ENCODE data around the gene PEX5L. TPM values are rescaled to one million over a fixed set of nuclear protein-coding genes. Genes with fewer than 3 reads are reported as not detected.

The PEX5L gene
- total and polyA plus RNA-seq, 4 experiments from 2014 or later: 0.06 TPM; not detected in 3

DNA sequence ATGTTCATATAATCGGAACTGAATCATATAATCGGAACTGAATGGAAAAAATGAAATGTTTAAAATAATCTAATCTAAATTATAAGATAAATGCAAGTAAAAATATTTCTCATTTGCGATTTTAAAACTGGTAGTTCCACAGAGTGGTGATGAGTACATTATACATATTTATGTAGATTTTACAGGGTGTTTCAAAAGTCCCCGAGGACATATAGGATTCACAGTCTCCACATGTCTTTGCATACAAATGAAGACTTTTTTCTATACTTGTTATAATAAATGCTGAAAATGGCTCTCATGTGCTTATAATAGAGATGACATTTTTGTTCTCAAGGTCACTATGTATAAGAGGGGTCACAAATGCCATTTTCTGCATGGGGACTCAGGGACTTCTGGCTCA lies 139.5 kb downstream of the PEX5L start:
- ChIA-PET CTCF (ENCODE audit: partially characterized antibody) (no interaction called here), POLR2A (ENCODE audit: partially characterized antibody) (no interaction called here)
- Histone ChIP-seq H3K9me3 (ENCODE audit: control insufficient read depth in 1 of 2, low read length in 2 of 2) (no peaks in the 10 kb centered on the region), H3K27ac (ENCODE audit: low read depth, low read length) (no peak overlapping the region), H3K36me3 (ENCODE audit: insufficient read depth, low read length) (no peaks in the 10 kb centered on the region), H3K4me3 (ENCODE audit: low read length in 2 of 2) (no peak overlapping the region), H3K4me1 (ENCODE audit: insufficient read depth, low read length) (no peaks in the 10 kb centered on the region), H3K27me3 (ENCODE audit: insufficient read depth, low read length) (no peaks in the 10 kb centered on the region)
- Mint-ChIP-seq H3K27me3 (peaks cover 1 to 9% of the 10 kb centered on the region in 2 donors), H3K36me3 (no peaks in the 10 kb centered on the region), H3K4me3 (no peak overlapping the region), H3K9me3 (no peaks in the 10 kb centered on the region), H3K4me1 (no peaks in the 10 kb centered on the region), H3K27ac (no peak overlapping the region)
- DNase-seq: no peak
- intact Hi-C loops (cut with micrococcal nuclease): no loop called here

DNA sequence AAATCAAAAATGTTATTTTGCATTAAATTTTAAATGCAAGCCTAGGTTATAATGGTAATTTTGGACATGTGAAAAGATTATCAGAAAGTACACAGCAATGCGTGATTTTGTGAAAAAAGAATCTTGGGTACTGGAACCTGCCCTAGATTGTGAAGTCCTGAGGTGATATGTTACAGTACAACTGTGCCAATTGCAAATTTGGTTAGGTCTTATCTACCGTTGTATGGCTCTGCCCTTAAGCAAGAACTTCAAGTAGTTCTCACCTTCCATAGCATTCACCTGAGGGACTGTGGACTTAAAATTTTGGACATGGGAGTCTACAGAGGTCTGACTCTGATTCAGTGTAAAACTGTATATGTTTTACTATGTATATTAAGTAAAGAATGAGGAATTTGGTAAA lies 140.2 kb downstream of the PEX5L start:
- Mint-ChIP-seq H3K9me3 (no peaks in the 10 kb centered on the region), H3K4me3 (no peak overlapping the region), H3K27me3 (peaks cover 1 to 7% of the 10 kb centered on the region in 2 donors), H3K4me1 (no peaks in the 10 kb centered on the region), H3K27ac (no peak overlapping the region), H3K36me3 (no peaks in the 10 kb centered on the region)
- no peaks in the 10 kb centered on the region for H3K9me3 ChIP-seq (ENCODE audit: control insufficient read depth in 1 of 2, low read length in 2 of 2)
- CTCF ChIA-PET (ENCODE audit: partially characterized antibody): no interaction called here
- no peak overlapping the region for H3K4me3 ChIP-seq (ENCODE audit: low read length in 2 of 2)
- intact Hi-C loops (cut with micrococcal nuclease): no loop called here
- H3K36me3 ChIP-seq (ENCODE audit: insufficient read depth, low read length): no peaks in the 10 kb centered on the region
- no peak overlapping the region for H3K27ac ChIP-seq (ENCODE audit: low read depth, low read length)
- no peaks in the 10 kb centered on the region for H3K27me3 ChIP-seq (ENCODE audit: insufficient read depth, low read length)
- no peak for DNase-seq
- POLR2A ChIA-PET (ENCODE audit: partially characterized antibody): no interaction called here
- H3K4me1 ChIP-seq (ENCODE audit: insufficient read depth, low read length): no peaks in the 10 kb centered on the region

DNA sequence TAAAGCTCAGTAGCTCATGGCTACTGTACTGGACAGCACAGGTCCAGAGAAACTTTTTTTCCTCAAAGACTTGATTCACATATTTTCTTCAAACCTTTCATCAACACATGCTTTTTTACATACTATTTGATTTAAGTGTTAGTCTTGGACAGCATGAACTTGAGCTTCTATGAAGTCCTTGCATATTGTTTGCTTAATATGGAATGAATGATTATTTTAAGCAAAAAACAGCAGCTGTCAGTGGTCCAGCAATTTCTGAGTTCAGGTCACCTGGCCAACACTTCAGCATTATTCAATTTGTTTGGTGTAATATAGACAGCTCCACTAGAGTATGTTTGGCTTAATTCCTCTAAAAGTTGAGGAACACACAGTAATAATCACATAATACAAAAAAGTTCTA lies 141.4 kb downstream of the PEX5L start:
- Histone ChIP-seq H3K36me3 (ENCODE audit: insufficient read depth, low read length) (no peaks in the 10 kb centered on the region), H3K9me3 (ENCODE audit: control insufficient read depth in 1 of 2, low read length in 2 of 2) (no peaks in the 10 kb centered on the region), H3K4me3 (ENCODE audit: low read length in 2 of 2) (no peak overlapping the region), H3K4me1 (ENCODE audit: insufficient read depth, low read length) (no peaks in the 10 kb centered on the region), H3K27me3 (ENCODE audit: insufficient read depth, low read length) (no peaks in the 10 kb centered on the region), H3K27ac (ENCODE audit: low read depth, low read length) (no peak overlapping the region)
- ChIA-PET POLR2A (ENCODE audit: partially characterized antibody) (no interaction called here), CTCF (ENCODE audit: partially characterized antibody) (no interaction called here)
- no peaks in the 10 kb centered on the region for H3K4me1 Mint-ChIP-seq
- H3K4me3 Mint-ChIP-seq: no peak overlapping the region
- no peaks in the 10 kb centered on the region for H3K36me3 Mint-ChIP-seq
- H3K27me3 Mint-ChIP-seq: peaks cover 0 to 3% of the 10 kb centered on the region in 2 donors
- DNase-seq: no peak
- intact Hi-C loops (cut with micrococcal nuclease): no loop called here
- no peak overlapping the region for H3K27ac Mint-ChIP-seq
- H3K9me3 Mint-ChIP-seq: no peaks in the 10 kb centered on the region

DNA sequence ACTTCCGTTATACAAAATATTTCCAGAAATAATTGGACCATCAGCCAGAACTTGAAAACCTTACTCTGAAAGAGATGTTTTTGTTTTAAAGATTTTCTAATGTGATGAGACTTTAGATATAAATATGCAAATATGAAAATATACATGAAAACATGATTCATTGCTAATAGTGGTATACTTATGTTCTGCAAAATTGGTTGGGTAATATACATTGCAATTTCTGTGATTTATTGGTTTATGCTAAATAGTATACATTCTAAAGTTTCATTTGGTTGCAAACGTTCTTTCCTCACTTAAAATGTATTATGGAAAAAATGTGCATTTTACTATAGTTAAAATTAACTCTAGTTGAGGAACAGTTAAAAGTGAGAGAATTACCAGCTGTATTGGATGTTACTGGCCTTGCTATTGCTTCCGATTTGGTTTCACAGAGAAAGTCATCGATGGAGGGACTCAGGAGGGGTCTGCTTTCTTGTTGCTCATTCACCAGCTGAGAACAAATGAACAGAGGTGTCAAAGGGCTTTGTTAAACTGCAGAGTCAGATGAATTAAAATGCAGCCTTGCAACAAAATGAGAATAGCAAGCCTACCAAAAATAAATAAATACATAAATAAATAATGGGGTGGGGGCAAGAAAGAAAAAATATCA lies 149.3 kb downstream of the PEX5L start:
- no peak for DNase-seq
- H3K4me3 Mint-ChIP-seq: no peak overlapping the region
- Histone ChIP-seq H3K9me3 (ENCODE audit: control insufficient read depth in 1 of 2, low read length in 2 of 2) (no peaks in the 10 kb centered on the region), H3K4me3 (ENCODE audit: low read length in 2 of 2) (no peak overlapping the region), H3K4me1 (ENCODE audit: insufficient read depth, low read length) (no peaks in the 10 kb centered on the region), H3K27ac (ENCODE audit: low read depth, low read length) (no peak overlapping the region), H3K27me3 (ENCODE audit: insufficient read depth, low read length) (no peaks in the 10 kb centered on the region), H3K36me3 (ENCODE audit: insufficient read depth, low read length) (no peaks in the 10 kb centered on the region)
- intact Hi-C loops (cut with micrococcal nuclease): no loop called here
- H3K9me3 Mint-ChIP-seq: no peaks in the 10 kb centered on the region
- POLR2A ChIA-PET (ENCODE audit: partially characterized antibody): no interaction called here
- no peaks in the 10 kb centered on the region for H3K4me1 Mint-ChIP-seq
- H3K36me3 Mint-ChIP-seq: no peaks in the 10 kb centered on the region
- H3K27me3 Mint-ChIP-seq: peaks cover 1 to 3% of the 10 kb centered on the region in 2 donors
- CTCF ChIA-PET (ENCODE audit: partially characterized antibody): no interaction called here
- no peak overlapping the region for H3K27ac Mint-ChIP-seq

DNA sequence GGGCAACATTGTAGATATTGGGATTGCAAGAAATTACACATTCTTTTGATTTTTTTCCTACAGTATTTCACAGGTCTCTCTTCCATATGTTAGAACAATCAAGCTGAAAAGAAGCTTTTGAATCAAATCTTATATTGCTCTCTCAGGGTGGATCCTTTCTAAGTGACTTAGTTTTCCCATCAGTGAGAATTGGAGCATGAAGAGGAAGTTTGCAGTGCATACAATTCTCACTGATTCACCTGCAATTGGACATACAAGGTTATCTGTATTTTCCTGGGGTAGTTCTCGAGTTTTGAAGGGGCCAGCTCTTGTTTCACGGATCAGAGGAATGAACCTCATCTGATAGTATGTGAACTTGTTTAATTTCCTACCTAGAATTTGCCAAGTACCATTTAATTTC lies 150.8 kb downstream of the PEX5L start:
- Histone ChIP-seq H3K27me3 (ENCODE audit: insufficient read depth, low read length) (no peaks in the 10 kb centered on the region), H3K36me3 (ENCODE audit: insufficient read depth, low read length) (no peaks in the 10 kb centered on the region), H3K27ac (ENCODE audit: low read depth, low read length) (no peak overlapping the region), H3K4me3 (ENCODE audit: low read length in 2 of 2) (no peak overlapping the region), H3K4me1 (ENCODE audit: insufficient read depth, low read length) (no peaks in the 10 kb centered on the region), H3K9me3 (ENCODE audit: control insufficient read depth in 1 of 2, low read length in 2 of 2) (no peaks in the 10 kb centered on the region)
- no peaks in the 10 kb centered on the region for H3K4me1 Mint-ChIP-seq
- no peak overlapping the region for H3K27ac Mint-ChIP-seq
- intact Hi-C loops (cut with micrococcal nuclease): no loop called here
- peaks cover 1 to 3% of the 10 kb centered on the region in 2 donors for H3K27me3 Mint-ChIP-seq
- ChIA-PET CTCF (ENCODE audit: partially characterized antibody) (no interaction called here), POLR2A (ENCODE audit: partially characterized antibody) (no interaction called here)
- no peaks in the 10 kb centered on the region for H3K9me3 Mint-ChIP-seq
- no peak for DNase-seq
- H3K4me3 Mint-ChIP-seq: no peak overlapping the region
- H3K36me3 Mint-ChIP-seq: no peaks in the 10 kb centered on the region

DNA sequence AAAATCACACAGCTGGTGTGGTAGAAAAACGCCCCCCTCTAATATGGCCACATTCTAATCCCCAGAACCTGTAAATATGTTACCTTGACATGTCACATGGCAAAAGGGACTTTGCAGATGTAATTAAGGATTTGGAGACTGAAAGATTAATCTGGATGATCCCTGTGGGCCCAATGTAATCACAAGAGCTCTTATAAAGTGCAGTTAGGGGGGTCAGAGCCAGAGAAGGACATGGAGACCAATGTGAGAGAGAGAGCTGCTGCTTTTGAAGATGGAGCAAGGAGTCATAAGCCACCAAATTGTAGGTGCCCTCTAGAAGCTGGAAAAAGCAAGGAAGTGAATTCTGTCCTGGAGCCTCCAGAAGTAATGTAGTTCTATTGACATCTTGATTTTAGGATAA lies 152.6 kb downstream of the PEX5L start:
- no peaks in the 10 kb centered on the region for H3K36me3 Mint-ChIP-seq
- POLR2A ChIA-PET (ENCODE audit: partially characterized antibody): no interaction called here
- Histone ChIP-seq H3K27me3 (ENCODE audit: insufficient read depth, low read length) (no peaks in the 10 kb centered on the region), H3K9me3 (ENCODE audit: control insufficient read depth in 1 of 2, low read length in 2 of 2) (no peaks in the 10 kb centered on the region), H3K36me3 (ENCODE audit: insufficient read depth, low read length) (no peaks in the 10 kb centered on the region), H3K4me1 (ENCODE audit: insufficient read depth, low read length) (no peaks in the 10 kb centered on the region), H3K27ac (ENCODE audit: low read depth, low read length) (no peak overlapping the region), H3K4me3 (ENCODE audit: low read length in 2 of 2) (no peak overlapping the region)
- H3K4me1 Mint-ChIP-seq: no peaks in the 10 kb centered on the region
- DNase-seq: no peak
- H3K27me3 Mint-ChIP-seq: peaks cover 3% of the 10 kb centered on the region in 2 donors
- CTCF ChIA-PET (ENCODE audit: partially characterized antibody): no interaction called here
- H3K9me3 Mint-ChIP-seq: no peaks in the 10 kb centered on the region
- H3K27ac Mint-ChIP-seq: no peak overlapping the region
- no peak overlapping the region for H3K4me3 Mint-ChIP-seq
- intact Hi-C loops (cut with micrococcal nuclease): no loop called here

DNA sequence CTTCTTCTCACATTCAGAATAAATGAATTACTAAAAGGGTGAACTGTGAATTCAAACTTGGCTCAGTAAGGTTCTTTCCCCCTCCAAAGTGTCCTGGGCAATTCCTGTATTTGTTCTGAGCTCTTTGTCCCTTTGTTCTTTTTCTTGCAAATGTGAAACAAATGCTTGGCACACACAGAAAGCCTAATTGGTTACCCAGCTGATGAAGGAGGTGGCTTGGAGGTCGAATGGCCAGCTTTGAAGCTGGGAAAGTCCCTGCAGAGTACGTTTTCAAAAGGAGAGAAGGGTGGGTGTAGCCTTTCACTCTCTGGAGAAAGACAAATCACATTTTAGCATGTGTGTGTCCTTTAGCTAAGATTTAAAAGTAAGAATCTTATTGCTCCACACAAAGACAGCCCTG lies 154.4 kb downstream of the PEX5L start:
- intact Hi-C loops (cut with micrococcal nuclease): no loop called here
- no peaks in the 10 kb centered on the region for H3K4me1 ChIP-seq (ENCODE audit: insufficient read depth, low read length)
- no peak overlapping the region for H3K4me3 ChIP-seq (ENCODE audit: low read length in 2 of 2)
- no peak overlapping the region for H3K27ac ChIP-seq (ENCODE audit: low read depth, low read length)
- H3K4me3 Mint-ChIP-seq: no peak overlapping the region
- H3K27ac Mint-ChIP-seq: no peak overlapping the region
- no peaks in the 10 kb centered on the region for H3K36me3 ChIP-seq (ENCODE audit: insufficient read depth, low read length)
- POLR2A ChIA-PET (ENCODE audit: partially characterized antibody): no interaction called here
- no peaks in the 10 kb centered on the region for H3K9me3 ChIP-seq (ENCODE audit: control insufficient read depth in 1 of 2, low read length in 2 of 2)
- H3K27me3 ChIP-seq (ENCODE audit: insufficient read depth, low read length): no peaks in the 10 kb centered on the region
- CTCF ChIA-PET (ENCODE audit: partially characterized antibody): no interaction called here
- H3K4me1 Mint-ChIP-seq: no peaks in the 10 kb centered on the region
- H3K27me3 Mint-ChIP-seq: peaks cover 1 to 7% of the 10 kb centered on the region in 2 donors
- no peaks in the 10 kb centered on the region for H3K36me3 Mint-ChIP-seq
- no peaks in the 10 kb centered on the region for H3K9me3 Mint-ChIP-seq
- no peak for DNase-seq

DNA sequence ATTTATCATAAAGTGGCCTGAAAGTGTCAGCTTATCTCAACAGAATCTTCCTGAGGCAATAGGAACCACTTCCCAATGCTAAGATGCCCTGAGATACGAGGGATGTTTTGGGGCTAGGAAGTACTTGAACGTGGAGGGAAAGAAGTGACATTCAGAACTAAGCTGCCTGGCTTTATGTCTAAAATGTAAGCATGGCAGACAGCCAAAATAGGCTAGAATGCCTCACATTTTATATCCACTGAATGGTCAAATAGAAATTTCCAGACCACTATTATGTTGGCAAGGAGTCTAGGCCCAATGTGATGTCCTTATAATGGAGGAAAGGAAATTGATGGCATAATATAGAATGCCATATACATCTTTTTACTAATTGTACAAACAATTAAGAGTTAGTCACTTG lies 154.9 kb downstream of the PEX5L start:
- no peaks in the 10 kb centered on the region for H3K36me3 Mint-ChIP-seq
- ChIA-PET CTCF (ENCODE audit: partially characterized antibody) (no interaction called here), POLR2A (ENCODE audit: partially characterized antibody) (no interaction called here)
- intact Hi-C loops (cut with micrococcal nuclease): no loop called here
- Histone ChIP-seq H3K27me3 (ENCODE audit: insufficient read depth, low read length) (no peaks in the 10 kb centered on the region), H3K4me3 (ENCODE audit: low read length in 2 of 2) (no peak overlapping the region), H3K36me3 (ENCODE audit: insufficient read depth, low read length) (no peaks in the 10 kb centered on the region), H3K4me1 (ENCODE audit: insufficient read depth, low read length) (no peaks in the 10 kb centered on the region), H3K9me3 (ENCODE audit: control insufficient read depth in 1 of 2, low read length in 2 of 2) (no peaks in the 10 kb centered on the region), H3K27ac (ENCODE audit: low read depth, low read length) (no peak overlapping the region)
- peaks cover 1 to 7% of the 10 kb centered on the region in 2 donors for H3K27me3 Mint-ChIP-seq
- no peaks in the 10 kb centered on the region for H3K9me3 Mint-ChIP-seq
- H3K4me3 Mint-ChIP-seq: no peak overlapping the region
- no peak overlapping the region for H3K27ac Mint-ChIP-seq
- no peaks in the 10 kb centered on the region for H3K4me1 Mint-ChIP-seq
- DNase-seq: no peak
